WTC11 (cell line): ENCODE results near the gene CDKL5. TPM values are rescaled to one million over a fixed set of nuclear protein-coding genes. Genes with fewer than 3 reads are reported as not detected.

ENCODE experiments used
- ATAC-seq: fragments of 200-7000 bp; cut with Tn5 transposase; 2 replicates; pipeline ENCODE4 v1.10.0; 2021; ENCODE audit warnings: mild to moderate bottlenecking, moderate library complexity
- CTCF ChIA-PET: fragments of 300-600 bp; sonication (Branson Sonifier 250); formaldehyde crosslinking; loops from one replicate; lab custom pipeline; 2021; ENCODE audit warnings: antibody characterized with exemption; lab: Charles Lee
- POLR2A ChIA-PET: fragments of 350-600 bp; sonication (Branson Sonifier 250); formaldehyde crosslinking; loops from one replicate; lab custom pipeline; 2021; ENCODE audit warnings: antibody characterized with exemption; lab: Charles Lee
- DNase-seq: peaks from one replicate; pipeline ENCODE4 v3.0.0; 2021; ENCODE audit warnings: low spot score
- H3K27ac Mint-ChIP-seq: 2 replicates; pipeline ENCODE4 v1.8.0; 2021; ENCODE audit warnings: mixed read lengths
- H3K27me3 Mint-ChIP-seq: 2 replicates; pipeline ENCODE4 v1.8.0; 2021; ENCODE audit warnings: low read depth, mild to moderate bottlenecking, moderate library complexity, mixed read lengths
- H3K36me3 Mint-ChIP-seq: 2 replicates; pipeline ENCODE4 v1.8.0; 2021; ENCODE audit warnings: mixed read lengths
- H3K4me1 Mint-ChIP-seq: 2 replicates; pipeline ENCODE4 v1.8.0; 2022; ENCODE audit warnings: mixed read lengths
- H3K4me3 Mint-ChIP-seq: 2 replicates; pipeline ENCODE4 v1.8.0; 2021; ENCODE audit warnings: mild to moderate bottlenecking, moderate library complexity, mixed read lengths
- H3K9me3 Mint-ChIP-seq: 2 replicates; pipeline ENCODE4 v1.8.0; 2021; ENCODE audit warnings: mixed read lengths
- CREB1 ChIP-seq: sonication (generic); formaldehyde crosslinking; IDR thresholded peaks from 2 replicates; pipeline ENCODE4 v1.8.0; 2023; ENCODE audit warnings: mild to moderate bottlenecking, missing genetic modification reagents
- MYBL2 ChIP-seq: sonication (generic); formaldehyde crosslinking; IDR thresholded peaks from 2 replicates; pipeline ENCODE4 v1.8.1; 2023; ENCODE audit warnings: mild to moderate bottlenecking, moderate library complexity, missing genetic modification reagents
- NFYB ChIP-seq: sonication (generic); formaldehyde crosslinking; conservative IDR thresholded peaks from 2 replicates; pipeline ENCODE4 v1.8.0; 2022; ENCODE audit warnings: low read depth, missing genetic modification reagents
- NR1H2 ChIP-seq: sonication (generic); formaldehyde crosslinking; IDR thresholded peaks from 2 replicates; pipeline ENCODE4 v1.9.0; 2021; ENCODE audit warnings: mild to moderate bottlenecking, moderate library complexity, missing genetic modification reagents
- RORB ChIP-seq: fragments of 250-450 bp; sonication (Bioruptor Pico); IDR thresholded peaks from 2 replicates; pipeline ENCODE4 v1.9.0; 2021; ENCODE audit warnings: mild to moderate bottlenecking
- TCF7 ChIP-seq: sonication (generic); formaldehyde crosslinking; IDR thresholded peaks from 2 replicates; pipeline ENCODE4 v1.8.0; 2022; ENCODE audit warnings: mild to moderate bottlenecking, low read depth, missing genetic modification reagents, moderate library complexity
- ZNF671 ChIP-seq: fragments of 250-450 bp; sonication (Bioruptor Pico); IDR thresholded peaks from 2 replicates; pipeline ENCODE4 v1.8.0; 2021; ENCODE audit warnings: mild to moderate bottlenecking
- total RNA-seq: library from RNA; stranded (reverse); gene quantifications from 3 replicates; pipeline ENCODE4 v1.2.3, GENCODE V29; 2021
- TF ChIP-seq, protein P1 (sequence below): sonication (generic); formaldehyde crosslinking; IDR thresholded peaks from 2 replicates; pipeline ENCODE4 v1.8.0; 2022; ENCODE audit warnings: mild to moderate bottlenecking, missing genetic modification reagents
- TF ChIP-seq, protein P2 (sequence below): sonication (generic); formaldehyde crosslinking; IDR thresholded peaks from 2 replicates; pipeline ENCODE4 v1.8.1; 2022; ENCODE audit warnings: mild to moderate bottlenecking, moderate library complexity, missing genetic modification reagents
- TF ChIP-seq, protein P3 (sequence below): sonication (generic); formaldehyde crosslinking; IDR thresholded peaks from 2 replicates; pipeline ENCODE4 v1.8.1; 2023; ENCODE audit warnings: mild to moderate bottlenecking, missing genetic modification reagents, moderate library complexity

CDKL5 gene
- total RNA-seq, 1 experiment from 2014 or later, result 13.6 TPM

DNA sequence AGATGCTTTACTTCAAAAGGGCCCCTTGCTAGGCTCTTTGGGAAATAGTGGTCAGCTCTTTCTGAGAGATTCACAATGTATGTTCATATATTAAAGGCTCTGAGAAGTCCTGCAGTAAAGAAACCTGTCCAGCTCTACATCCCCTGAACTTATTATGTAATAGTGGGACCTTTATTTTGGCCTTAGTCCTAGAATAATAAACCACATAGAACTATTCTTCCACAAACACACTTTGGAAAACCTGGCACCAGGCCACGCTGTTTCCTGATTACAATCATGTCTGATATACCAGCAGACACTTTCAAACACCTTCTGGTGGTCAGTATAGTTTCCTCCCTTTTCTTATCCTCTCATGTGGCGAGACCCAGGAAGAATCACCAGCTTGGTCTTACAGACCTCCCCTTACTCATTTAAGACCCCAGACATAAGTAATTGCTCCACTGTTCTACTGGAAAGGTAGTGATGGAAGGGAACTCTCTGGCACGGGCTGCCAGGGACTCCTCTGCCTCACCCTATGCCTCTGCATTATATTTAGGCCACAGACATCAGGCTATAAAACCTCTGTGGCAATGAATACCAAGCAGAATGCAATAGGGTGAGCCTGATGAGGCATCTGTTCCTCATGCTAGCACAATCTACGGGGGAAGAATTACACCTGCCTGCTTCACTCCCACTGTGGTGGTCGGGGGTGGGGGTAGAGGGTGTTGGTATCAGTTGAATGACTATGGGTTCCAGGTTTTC is 276.4 kb downstream of the CDKL5 start (continued):
- TF ChIP-seq, protein P1, sequence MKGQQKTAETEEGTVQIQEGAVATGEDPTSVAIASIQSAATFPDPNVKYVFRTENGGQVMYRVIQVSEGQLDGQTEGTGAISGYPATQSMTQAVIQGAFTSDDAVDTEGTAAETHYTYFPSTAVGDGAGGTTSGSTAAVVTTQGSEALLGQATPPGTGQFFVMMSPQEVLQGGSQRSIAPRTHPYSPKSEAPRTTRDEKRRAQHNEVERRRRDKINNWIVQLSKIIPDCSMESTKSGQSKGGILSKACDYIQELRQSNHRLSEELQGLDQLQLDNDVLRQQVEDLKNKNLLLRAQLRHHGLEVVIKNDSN (CRISPR knock-in tag), result no peak
- TF ChIP-seq NFYB (CRISPR knock-in tag) (no peak), TCF7 (CRISPR knock-in tag) (no peak), RORB (no peak), MYBL2 (no peak), ZNF671 (CRISPR knock-in tag) (no peak)
- TF ChIP-seq, protein P2, sequence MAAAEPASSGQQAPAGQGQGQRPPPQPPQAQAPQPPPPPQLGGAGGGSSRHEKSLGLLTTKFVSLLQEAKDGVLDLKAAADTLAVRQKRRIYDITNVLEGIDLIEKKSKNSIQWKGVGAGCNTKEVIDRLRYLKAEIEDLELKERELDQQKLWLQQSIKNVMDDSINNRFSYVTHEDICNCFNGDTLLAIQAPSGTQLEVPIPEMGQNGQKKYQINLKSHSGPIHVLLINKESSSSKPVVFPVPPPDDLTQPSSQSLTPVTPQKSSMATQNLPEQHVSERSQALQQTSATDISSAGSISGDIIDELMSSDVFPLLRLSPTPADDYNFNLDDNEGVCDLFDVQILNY, result no peak
- TF ChIP-seq, protein P3, sequence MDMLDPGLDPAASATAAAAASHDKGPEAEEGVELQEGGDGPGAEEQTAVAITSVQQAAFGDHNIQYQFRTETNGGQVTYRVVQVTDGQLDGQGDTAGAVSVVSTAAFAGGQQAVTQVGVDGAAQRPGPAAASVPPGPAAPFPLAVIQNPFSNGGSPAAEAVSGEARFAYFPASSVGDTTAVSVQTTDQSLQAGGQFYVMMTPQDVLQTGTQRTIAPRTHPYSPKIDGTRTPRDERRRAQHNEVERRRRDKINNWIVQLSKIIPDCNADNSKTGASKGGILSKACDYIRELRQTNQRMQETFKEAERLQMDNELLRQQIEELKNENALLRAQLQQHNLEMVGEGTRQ, result no peak

DNA sequence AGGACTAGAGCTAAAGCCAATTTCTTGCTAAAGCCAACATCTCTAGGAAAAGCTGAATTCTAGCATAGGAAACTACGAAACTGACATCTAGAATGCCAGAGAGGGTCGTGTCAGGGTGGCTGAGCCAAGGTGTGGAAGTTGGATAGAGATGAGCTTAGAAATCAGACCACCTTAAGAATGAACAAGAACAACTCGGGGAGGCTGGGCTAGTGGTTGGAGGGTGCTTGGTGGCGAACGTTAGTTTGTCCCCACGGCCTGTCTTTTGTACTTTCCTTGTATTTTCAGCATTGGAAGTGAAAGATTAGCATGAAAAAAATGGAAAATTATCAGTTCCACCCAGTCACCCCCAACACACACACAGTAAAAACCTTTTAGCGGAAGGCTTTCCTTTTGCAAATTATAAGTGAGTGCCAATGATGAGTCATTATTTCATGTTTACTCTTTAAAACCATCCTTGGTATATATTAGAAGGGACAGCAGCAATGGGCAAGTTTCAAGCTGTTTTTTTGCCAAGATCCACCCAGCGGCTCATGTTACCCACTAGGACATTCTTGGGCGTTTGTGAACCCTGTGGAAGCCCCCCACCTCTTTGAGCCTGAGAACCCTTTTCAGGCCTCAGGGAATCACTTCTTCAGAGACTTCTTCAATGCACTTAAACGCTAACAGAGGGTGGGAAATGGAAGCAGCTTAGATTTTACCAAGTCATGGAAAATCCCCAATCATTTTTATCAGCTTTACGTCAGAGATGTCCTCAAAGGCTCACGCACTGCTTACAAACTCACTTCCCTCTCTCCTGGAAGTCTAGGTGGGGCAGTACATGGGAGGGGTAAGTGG is 277.2 kb downstream of the CDKL5 start:
- no peak for ATAC-seq
- no peak for DNase-seq
- H3K27ac Mint-ChIP-seq, result no peak overlapping the region
- H3K36me3 Mint-ChIP-seq, result no peaks in the 10 kb centered on the region
- H3K4me1 Mint-ChIP-seq, result peaks cover 16% of the 10 kb centered on the region
- CTCF ChIA-PET, result no interaction called here
- TF ChIP-seq NR1H2 (CRISPR knock-in tag) (no peak), CREB1 (no peak)
- no peaks in the 10 kb centered on the region for H3K9me3 Mint-ChIP-seq
- no peaks in the 10 kb centered on the region; the same call in 1 of the 2 replicates for H3K27me3 Mint-ChIP-seq
- no peak overlapping the region for H3K4me3 Mint-ChIP-seq
- POLR2A ChIA-PET, result no interaction called here

Other genes starting within 250 kb of the CDKL5 start
- not detected in 3 replicates for gene BEND2, start 204.7 kb upstream of the CDKL5 start, total RNA-seq
- 12.8 to 14.2 TPM (median 12.9 TPM) in 3 replicates for gene SCML2, start 70.9 kb upstream of the CDKL5 start, total RNA-seq
- gene RS1, start 246.5 kb downstream of the CDKL5 start, total RNA-seq, result 0.07 TPM in 1 of 3 replicates, not detected in the others